ENCODE measurements around the gene MYZAP.
"Not testable (repeated sequence)": the region's sequence is repeated elsewhere in the genome, so short reads cannot be mapped to it uniquely, and the experiment has no call there.

Gene MYZAP

DNA sequence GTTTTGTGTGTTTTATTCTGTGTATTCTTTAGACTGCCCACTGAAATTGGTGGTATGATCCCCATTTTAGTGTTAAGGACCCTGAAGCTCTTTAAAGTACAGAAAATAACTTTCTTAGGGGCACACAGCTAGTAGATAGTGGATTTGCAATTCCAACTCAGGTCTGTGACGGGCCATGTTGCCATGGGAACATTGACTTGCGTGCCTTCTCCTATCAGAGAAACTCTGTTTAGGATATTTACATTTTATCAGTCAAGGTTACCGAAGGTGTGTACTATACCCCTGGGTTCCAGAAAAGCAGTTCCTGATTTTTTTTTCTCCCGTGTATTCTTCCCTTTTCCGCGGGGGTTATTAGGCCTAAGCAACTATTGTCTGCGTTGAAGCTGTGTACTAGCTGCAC is 19.4 kb downstream of the MYZAP start:
- no peak for DNase-seq
- in situ Hi-C loops (cut with MboI; ENCODE audit: low pct_unique_long_range_greater_than_20kb, low sequenced_read_pairs): no loop called here

DNA sequence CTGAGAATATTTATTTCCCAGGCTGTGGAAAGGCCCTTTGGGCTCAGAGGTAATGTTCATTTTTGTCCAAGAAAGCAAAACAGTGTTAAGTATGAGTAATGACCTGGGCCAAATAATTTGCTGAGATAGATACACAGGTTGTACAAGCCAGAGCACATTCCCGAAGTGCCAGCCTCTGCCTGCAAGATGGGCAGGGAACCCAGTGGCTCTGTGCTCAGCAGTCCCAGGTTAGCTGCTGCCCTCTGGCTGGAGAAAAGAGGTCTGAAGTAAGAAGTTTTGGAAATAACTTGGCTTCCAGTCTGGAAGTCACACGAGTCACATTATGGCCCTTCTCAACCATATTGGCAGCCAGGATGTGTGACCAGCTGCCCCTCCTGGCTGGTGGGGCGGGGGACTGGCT is 20.2 kb downstream of the MYZAP start:
- no peak for DNase-seq
- in situ Hi-C loops (cut with MboI; ENCODE audit: low pct_unique_long_range_greater_than_20kb, low sequenced_read_pairs): no loop called here

DNA sequence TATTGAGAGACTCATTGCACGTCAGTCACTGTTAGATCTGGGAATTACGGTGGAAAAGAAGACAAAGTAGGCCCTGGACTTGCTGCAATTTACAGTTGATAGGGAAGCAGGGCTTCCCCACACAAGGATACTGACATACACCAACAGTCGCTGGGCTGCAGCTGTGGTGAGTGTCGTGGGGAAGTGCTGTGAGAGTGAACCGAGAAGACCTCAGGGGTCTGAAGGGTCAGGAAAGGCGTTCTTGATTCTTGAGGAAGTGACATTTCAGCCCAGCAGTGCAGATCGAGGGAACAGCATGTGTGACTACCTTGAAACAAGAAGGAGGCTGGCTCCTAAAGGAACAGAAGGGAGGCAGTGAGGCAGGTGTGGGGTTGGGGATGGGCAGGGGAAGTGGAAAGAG is 22.5 kb downstream of the MYZAP start:
- in situ Hi-C loops (cut with MboI; ENCODE audit: low pct_unique_long_range_greater_than_20kb, low sequenced_read_pairs): no loop called here
- DNase-seq: no peak

DNA sequence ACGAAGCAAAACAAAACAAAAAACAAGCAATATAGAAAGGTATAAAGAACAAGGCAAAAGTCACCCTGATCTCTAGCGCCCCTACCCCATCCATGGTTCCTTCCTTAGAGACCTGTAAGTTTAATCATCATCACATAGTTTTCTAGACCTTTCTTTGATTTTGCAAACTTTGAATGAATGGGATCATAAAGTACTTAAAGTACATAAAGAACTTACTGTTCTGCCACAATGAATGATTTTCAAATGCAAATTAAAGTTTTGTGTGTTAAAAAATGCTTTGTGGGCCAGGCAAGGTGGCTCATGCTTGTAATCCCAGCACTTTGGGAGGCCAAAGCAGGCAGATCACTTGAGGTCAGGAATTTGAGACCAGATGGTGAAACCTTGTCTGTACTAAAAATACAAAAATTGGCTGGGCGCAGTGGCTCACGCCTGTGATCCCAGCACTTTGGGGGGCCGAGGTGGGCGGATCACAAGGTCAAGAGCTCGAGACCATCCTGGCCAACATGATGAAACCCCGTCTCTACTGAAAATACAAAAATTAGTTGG is 24.3 kb downstream of the MYZAP start:
- DNase-seq; in situ Hi-C loops (cut with MboI; ENCODE audit: low pct_unique_long_range_greater_than_20kb, low sequenced_read_pairs): not testable (repeated sequence)

DNA sequence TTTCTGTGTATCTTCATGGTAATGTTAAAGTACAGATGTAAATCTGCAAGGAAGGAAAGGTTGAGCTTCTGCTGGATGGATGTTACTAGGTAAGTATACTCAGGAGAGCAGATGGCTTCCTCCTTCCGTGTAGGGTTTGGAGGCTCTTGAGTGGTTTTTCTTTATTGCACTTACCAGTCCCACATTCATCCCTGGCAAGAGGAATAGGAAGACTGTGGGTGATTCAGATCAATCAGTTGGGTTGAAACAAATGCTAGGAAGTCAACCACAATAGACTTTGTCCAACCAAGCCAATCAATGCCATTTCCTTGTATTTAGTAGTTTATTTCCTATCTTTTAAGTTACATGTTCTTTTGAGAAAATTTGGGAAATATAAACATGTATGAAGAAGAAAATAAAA is 26.6 kb downstream of the MYZAP start:
- no peak for DNase-seq
- in situ Hi-C loops (cut with MboI; ENCODE audit: low pct_unique_long_range_greater_than_20kb, low sequenced_read_pairs): no loop called here

DNA sequence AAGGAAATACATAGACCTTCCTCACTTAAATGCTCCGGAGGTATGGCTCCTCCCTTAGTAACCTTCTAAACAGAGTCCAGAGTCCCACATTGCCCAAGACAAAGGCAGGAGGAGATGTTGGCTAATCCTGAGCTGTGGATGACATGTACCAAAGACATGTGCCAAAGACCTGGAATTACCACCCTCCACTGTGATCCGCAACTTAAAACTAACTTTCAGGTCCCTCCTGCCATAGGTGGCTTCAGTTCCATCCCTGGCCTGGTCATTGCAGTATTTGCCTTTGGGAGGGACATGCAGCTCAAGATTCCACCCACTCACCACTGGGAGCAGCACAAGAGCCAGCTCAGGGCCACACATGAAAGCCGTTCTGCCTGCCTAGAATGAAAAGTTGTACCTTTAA is 28.0 kb downstream of the MYZAP start:
- in situ Hi-C loops (cut with MboI; ENCODE audit: low pct_unique_long_range_greater_than_20kb, low sequenced_read_pairs): no loop called here
- DNase-seq: no peak

DNA sequence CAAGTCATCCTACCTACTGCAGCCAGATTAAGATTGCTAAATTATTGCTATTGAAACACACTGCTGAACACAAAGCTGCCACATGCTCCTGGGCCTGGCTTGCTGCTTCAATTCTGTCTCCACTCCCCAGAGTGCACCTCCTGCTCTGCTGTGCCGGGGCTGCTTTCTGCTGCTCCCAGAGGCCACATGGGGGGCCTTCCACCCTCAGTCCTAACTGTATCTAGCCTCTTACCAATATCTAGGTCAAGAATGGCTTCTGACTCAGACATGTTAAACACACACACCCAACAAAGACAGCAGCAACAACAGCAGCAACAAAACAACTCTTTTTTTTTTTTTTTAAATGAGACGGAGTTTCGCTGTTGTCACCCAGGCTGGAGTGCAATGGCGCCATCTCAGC is 33.0 kb downstream of the MYZAP start:
- in situ Hi-C loops (cut with MboI; ENCODE audit: low pct_unique_long_range_greater_than_20kb, low sequenced_read_pairs): no loop called here
- no peak for DNase-seq

DNA sequence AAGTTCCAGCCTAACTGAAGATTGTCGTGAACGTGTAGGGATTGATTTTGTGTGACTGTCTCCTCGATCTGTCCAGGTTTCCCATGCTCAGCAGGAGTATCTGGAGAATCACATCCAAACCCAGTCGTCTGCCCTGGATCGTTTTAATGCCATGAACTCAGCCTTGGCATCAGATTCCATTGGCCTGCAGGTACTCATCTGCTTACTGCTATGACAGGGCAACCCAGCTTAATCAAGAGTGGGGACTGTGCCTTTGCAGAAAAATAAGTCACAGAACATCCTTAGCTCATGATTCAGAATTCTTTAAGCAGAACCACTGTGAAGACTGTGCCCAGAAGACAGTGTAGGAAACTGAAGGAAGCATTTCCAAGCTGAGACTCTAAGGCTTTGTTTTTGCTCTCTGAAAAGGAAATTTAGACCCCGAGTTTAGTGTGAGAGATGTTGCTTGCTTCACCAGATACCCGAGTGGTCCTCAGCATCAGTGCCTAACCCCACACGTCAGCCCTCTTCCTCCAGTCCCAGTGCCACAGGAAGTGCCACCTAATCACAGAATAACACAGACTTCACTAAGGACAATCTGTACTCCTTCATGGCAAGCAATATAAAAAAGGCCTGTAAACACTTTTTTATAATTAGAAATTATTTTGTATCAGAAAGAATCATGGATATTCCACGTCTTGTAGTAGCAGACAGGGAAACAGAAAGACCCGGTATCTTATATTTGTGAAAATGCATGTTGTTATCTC is 34.2 kb downstream of the MYZAP start:
- in situ Hi-C loops (cut with MboI; ENCODE audit: low pct_unique_long_range_greater_than_20kb, low sequenced_read_pairs): no loop called here
- DNase-seq: no peak

DNA sequence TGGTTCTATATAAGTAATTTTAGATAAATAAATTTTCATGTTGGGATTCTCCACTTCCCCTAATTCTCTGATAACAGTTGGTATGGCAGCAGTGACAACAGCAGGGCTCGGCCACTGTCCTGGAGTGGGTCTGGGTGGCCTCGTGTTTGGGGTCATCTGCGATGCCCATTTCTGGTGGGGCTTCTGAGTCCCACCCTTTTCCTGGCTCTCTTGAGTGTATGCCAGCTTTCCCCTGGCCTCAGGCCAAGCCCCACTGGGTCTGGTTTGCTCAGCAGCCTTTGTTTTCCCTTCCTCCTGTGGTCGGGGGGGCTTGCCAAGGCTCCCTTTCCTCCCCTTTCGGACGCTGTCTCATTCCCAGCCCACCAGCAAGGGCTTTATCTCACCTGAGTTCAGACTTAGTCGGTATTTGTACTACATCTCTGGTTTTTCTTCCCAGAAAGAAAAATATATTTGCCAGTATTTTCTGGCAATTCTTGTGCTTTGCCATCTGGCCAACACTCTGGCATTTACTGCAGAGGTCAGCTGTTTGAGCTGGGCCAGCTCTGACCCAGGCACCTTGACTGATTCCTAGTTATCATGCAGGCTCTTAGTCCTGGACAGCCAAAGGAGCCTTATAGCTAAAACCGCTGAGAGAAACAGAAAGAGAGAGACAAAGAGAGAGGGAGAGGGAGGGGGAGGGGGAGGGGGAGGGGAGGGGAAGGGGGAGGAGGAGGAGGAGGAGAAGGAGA is 35.2 kb downstream of the MYZAP start:
- no peak for DNase-seq

DNA sequence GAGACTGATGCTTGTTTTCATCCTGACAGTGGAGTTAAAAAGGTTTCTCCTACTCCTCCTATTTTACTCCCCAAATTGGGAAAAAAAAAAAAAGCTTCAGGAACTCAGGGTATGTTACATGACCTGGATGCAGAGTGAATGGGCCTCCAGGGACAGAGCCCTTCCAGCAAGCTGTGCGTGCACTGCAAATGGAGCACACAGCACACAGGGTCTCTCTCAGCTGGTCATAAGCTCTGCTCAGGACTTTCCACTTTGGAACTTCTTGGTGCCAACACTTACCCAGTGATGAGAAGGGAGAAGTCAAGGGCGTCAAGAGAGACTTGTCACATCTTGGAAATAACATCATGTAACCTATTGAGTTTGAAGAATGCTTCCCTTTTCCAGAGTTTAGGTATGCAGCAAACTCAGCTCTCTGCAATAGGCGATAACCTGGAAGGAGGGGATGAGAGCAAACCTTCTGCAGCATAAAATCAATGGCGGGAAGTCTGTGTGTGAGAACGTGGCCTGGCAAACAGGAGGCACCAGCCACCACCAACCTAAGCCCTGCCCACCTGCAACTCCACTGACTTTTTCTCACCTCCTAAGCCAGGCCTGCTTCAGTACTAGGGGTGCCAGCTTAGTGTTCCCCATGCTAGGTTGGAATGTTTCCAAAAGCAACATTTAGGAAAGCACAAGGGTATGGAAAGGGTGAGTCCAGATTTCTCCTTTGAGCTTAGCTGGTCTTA is 39.8 kb downstream of the MYZAP start:
- in situ Hi-C loops (cut with MboI; ENCODE audit: low pct_unique_long_range_greater_than_20kb, low sequenced_read_pairs): no loop called here

More for the DNA sequence above, 35.2 kb downstream of the MYZAP start:
- in situ Hi-C loops (cut with MboI; ENCODE audit: low pct_unique_long_range_greater_than_20kb, low sequenced_read_pairs): no loop called here

DNA sequence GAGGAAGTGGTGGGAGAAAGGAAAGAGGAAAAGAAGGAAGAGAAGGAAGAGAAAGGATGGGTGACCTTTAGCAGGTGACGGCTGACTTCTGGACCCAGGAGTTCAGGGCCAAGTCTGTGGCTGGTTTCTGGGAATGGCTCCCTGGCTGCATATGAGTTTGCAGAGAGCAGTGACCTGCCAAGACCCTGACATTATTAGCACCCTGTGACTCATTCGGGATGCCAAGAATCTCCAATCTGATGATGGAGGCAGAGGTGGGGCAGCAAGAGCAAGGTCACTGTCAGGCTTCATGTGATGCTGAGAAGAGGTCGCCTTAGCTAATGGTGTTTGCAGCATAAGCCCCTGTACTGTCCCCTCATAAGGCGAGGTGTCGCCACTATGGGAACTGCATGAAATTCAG is 42.6 kb downstream of the MYZAP start:
- in situ Hi-C loops (cut with MboI; ENCODE audit: low pct_unique_long_range_greater_than_20kb, low sequenced_read_pairs): no loop called here
- no peak for DNase-seq

More for the DNA sequence above, 39.8 kb downstream of the MYZAP start:
- no peak for DNase-seq

DNA sequence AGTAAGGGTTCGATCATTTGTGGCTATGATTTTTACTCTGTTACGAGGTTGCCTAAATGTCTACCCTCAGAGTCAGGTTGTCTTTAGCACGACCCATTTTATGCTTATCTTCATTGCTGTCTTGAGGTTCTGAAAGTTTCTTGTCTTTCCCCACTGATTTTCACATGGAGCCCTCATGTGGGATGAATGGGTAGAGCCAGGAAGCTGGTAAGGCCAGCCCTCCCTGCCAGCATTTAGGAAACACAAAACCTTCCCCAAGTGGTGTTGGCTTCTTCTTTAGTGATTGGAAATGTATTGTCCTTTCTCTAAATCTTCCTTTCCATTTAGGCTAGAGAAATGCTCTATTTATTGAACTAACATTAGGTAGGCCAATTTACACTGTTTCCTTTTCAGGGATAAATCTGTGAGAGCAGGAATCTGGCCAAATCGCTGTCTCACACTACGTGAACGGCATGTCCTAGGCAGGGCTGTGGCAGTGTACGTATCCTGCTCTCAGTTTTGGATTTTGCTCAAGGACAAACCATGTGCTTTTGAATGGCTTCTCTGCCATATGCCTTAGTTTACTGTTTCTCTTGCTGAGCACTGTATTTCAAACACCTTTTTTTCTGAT is 43.7 kb downstream of the MYZAP start:
- no peak for DNase-seq
- in situ Hi-C loops (cut with MboI; ENCODE audit: low pct_unique_long_range_greater_than_20kb, low sequenced_read_pairs): no loop called here

DNA sequence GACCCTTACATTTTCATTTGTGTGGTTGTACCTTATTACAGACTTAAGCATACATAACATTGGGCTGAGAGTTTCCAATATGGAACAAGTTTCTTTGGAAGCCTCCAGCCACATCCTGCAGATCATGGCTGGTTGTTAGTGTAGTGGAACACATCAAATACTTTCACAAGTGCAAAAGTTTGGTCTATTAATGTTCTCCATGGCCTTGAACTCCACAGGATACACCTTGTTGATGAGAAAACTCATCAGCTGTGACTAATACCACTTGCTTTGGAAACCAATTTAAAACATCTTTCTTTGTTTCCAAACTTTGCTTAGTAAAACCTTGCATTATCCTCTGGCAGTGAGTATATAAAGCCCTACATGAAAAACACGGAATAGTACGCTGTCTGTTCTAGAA is 46.1 kb downstream of the MYZAP start:
- in situ Hi-C loops (cut with MboI; ENCODE audit: low pct_unique_long_range_greater_than_20kb, low sequenced_read_pairs): no loop called here

DNA sequence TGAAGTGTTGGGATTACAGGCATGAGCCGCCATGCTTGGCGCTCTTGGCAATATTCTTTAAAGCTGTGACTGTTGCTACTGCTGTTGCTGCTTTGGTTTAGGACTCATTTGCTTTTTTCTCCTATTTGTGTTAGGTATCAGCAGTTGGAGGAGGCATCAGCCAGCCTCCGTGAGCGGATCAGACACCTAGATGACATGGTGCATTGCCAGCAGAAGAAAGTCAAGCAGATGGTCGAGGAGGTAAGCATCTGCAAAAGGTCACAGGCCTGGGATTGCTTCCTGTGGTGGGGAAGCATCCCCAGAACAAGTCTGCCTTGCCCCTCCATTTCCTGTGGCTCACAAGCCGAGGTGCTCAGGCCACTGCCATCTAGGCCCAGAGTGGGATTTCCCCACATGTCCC is 47.6 kb downstream of the MYZAP start:
- in situ Hi-C loops (cut with MboI; ENCODE audit: low pct_unique_long_range_greater_than_20kb, low sequenced_read_pairs): no loop called here

More for the DNA sequence above, 46.1 kb downstream of the MYZAP start:
- no peak for DNase-seq

DNA sequence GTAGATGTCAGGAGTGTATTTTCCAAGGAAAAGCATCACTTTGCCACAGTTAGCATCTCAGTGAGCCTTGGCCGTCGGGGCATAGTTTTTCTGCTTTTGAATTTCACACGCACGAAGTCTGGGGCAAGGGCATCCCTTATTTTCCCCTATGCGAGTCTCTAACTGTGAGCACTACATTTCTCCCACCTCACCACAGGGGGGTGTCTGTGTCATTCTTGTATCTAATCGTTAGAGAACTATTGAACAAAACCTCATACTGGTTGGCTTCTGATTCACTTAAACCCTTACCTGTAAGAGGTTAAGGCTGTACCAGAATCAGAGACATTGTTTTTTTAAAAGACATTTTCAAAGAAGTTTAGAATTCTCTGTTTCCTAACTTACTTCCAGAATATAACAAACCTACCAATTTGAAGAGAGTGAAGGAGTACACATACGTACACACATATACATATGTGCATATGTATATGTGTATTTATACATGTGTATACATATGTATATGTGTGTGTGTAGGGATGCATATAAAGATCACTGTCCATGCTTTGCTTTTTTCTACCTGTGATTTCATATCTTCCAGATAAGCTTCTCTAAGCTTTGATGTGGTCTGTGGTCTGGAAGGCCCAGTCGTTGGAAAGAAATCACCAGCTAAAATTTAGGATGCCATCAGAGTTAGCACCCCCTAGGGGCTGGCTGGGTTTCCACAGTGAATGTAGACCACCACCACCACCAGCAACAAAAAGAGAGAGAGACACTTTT is 49.4 kb downstream of the MYZAP start:
- in situ Hi-C loops (cut with MboI; ENCODE audit: low pct_unique_long_range_greater_than_20kb, low sequenced_read_pairs): no loop called here
- DNase-seq: peak; percentile 30

More for the DNA sequence above, 47.6 kb downstream of the MYZAP start:
- no peak for DNase-seq

DNA sequence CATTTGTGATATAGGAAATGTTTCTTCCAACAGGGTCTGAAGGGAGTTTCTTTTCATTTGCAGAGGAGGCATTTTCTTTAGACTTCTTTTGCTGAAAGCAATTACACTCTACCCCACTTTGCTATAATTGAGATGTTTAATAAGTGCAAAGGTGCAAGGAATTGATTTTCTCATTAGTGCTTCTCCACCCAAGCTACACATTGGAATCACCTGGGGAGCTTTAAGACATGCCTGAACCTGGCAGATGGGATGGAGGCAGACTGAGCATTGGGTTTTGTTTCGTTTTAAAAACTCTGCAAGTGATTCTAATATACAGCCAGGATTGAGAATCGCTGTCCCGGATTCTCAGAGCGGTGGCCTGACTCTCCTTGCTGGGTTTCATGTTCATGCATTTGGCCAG is 52.1 kb downstream of the MYZAP start:
- DNase-seq: no peak
- in situ Hi-C loops (cut with MboI; ENCODE audit: low pct_unique_long_range_greater_than_20kb, low sequenced_read_pairs): no loop called here

DNA sequence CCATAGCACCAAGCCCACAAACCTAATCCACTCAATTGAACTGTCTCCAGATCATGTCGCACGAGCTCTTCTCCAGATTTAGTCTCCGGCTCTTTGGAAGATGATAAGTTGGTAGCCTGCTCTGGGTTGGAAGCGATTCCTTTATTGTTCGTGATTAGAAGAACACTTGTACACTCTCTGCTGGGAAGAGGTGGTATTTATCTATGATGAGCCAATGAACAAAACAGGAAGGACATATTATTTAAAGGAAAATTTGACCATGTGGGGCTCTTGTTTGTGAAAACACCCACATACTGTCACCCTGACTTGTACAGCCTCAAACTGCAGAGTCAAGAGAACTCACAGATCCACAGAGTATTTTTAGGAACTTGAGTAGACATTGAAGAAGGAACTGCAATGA is 54.4 kb downstream of the MYZAP start:
- DNase-seq: no peak
- in situ Hi-C loops (cut with MboI; ENCODE audit: low pct_unique_long_range_greater_than_20kb, low sequenced_read_pairs): no loop called here

DNA sequence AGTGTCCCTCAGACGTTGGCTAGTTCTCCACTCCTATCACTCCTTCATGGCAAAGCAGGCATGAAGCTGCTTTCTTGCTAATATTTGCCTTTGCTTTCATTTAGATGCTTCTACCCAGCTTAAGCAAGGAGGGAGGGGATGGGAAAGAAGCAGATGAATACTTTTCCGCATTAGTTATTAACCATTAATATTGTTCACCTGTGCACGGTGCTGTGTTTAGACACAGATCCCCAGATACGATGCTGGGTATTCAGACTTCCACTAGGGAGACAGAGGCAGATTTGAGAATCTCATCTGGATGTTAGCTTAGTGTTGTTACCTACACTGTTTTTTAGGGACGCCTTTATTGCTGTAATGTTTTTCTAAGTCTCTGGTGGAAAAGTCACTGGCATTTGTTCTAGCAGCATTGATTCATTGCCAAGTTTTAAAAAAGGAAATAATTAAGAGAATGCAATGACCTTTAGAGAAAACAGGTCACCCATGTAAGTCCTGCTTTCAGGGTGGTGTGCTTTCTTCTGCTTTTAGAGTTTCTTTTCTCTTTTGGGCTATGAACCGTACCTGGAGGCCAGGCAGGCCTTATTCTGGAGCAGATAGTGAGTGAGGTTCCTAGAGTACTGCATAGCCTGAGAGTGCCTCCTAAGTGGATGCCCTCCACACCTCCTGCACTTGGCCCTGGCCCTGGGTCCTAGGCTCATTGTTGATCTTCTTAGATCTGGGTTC is 55.5 kb downstream of the MYZAP start:
- DNase-seq: no peak
- in situ Hi-C loops (cut with MboI; ENCODE audit: low pct_unique_long_range_greater_than_20kb, low sequenced_read_pairs): no loop called here
